DMS79 (cell line): ENCODE measurements around the gene KLK7.
"Not testable (repeated sequence)": the region's sequence is repeated elsewhere in the genome, so short reads cannot be mapped to it uniquely, and the experiment has no call there.

Experiments
- DNase-seq: peaks from one replicate; lab custom pipeline; 2025; lab: John Stamatoyannopoulos, UW

The KLK7 gene

DNA sequence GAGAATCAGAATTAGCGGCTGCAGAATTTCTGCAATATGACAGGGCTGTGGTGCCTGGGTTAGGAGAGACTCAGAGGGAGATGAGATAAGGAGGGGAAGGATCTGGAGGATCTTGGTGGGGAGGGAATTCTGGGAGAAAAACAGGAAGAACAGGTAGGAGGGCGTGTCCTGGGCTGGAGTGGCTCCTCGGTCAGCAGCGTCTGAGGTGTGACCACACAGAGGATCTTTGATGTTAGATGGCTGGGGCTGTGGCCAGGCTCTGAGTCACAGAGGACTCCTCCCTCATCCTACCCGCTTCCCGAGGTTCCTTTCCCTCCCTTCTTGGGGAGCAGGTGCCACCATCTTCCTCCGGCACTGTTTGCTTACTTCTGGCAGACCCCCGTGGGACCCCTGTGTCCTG is 8.0 kb downstream of the KLK7 start:
- no peak for DNase-seq

DNA sequence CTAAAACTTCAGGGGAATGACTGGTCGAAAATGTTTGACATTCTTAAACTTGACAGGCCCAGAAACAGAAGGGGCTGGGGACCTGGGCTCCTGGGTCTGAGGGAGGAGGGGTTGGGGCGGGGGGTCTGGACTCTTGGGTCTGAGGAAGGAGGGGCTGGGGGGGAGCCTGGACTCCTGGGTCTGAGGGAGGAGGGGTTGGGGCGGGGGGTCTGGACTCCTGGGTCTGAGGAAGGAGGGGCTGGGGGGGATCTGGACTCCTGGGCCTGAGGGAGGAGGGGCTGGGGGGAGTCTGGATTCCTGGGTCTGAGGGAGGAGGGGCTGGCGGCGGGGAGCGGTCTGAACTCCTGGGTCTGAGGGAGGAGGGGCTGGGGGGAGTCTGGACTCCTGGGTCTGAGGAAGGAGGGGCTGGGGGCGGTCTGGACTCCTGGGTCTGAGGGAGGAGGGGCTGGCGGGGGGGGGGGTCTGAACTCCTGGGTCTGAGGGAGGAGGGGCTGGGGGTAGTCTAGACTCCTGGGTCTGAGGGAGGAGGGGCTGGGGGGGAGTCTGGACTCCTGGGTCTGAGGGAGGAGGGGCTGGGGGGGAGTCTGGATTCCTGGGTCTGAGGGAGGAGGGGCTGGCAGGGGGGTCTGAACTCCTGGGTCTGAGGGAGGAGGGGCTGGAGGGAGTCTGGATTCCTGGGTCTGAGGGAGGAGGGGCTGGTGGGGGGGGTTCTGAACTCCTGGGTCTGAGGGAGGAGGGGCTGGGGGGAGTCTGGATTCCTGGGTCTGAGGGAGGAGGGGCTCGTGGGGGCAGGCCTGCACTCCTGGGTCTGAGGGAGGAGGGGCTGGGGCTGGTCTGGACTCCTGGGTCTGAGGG is 8.8 kb downstream of the KLK7 start:
- DNase-seq: no peak

DNA sequence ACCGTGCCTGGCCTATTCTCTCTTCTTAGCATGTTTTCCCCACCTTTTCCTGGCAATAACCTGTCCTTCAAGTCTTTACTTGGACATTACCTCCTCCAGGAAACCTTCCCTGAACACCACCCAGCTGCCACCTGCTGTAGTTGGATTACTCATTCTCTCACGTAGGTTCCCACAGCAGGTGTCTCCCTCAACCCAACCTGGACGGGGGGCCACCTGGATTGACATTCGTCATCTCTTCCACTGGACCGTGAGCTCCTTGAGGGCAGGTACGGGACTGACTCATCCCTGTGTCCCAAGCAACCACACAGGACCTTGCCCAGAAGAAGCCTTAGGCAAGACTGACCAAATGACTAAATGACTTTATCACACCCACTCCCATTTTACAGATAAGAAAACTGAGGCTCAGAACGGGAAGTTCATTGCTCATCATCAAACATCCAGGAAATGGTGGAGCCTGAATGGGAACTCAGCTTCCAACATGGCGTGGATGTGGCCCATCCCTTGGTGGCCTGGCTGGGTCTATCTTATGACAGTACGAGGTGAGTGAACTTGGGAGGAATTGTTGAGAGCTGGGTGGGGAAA is 10.8 kb downstream of the KLK7 start:
- DNase-seq: no peak

DNA sequence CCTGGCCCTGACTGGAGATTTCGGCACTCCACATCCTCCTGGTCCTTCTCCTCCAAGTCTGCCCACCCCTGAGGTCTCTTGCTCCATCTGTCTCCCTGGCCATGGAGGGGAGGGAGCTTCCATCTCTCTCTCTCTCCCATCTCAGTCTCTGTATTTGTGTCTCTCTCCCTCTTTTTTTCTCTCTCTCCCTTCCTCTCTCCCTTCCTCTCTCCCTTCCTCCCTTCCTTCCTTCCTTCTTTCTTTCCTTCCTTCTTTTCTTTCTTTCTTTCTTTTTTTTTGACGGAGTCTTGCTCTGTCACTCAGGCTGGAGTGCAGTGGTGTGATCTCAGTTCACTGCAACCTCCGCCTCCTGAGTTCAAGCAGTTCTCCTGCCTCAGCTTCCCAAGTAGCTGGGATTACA is 13.9 kb downstream of the KLK7 start:
- not testable (repeated sequence) for DNase-seq

DNA sequence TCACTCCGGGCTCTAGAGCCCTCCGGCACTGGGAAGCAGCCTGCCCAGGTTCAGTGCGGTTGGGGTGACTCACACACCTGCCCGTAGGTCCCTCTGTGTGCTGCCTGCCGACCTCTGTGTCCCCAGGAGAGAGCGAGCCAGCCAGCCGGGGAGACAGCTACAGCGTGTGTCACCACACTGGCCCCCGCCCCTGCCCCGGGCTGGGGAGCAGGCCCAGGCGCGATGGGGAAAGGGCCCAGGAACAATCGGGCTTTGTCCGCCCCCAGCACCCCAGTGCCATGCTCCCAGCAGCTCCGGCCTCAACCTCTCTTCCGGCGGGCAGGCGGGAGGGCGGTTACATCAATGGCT is 14.3 kb downstream of the KLK7 start, which contains the start of gene KLK6:
TSS of gene KLK6 (minus strand) at position 179 of the 348 bp plus-strand sequence. CDS start 1,487 bp downstream, outside the sequence.
- no peak for DNase-seq

DNA sequence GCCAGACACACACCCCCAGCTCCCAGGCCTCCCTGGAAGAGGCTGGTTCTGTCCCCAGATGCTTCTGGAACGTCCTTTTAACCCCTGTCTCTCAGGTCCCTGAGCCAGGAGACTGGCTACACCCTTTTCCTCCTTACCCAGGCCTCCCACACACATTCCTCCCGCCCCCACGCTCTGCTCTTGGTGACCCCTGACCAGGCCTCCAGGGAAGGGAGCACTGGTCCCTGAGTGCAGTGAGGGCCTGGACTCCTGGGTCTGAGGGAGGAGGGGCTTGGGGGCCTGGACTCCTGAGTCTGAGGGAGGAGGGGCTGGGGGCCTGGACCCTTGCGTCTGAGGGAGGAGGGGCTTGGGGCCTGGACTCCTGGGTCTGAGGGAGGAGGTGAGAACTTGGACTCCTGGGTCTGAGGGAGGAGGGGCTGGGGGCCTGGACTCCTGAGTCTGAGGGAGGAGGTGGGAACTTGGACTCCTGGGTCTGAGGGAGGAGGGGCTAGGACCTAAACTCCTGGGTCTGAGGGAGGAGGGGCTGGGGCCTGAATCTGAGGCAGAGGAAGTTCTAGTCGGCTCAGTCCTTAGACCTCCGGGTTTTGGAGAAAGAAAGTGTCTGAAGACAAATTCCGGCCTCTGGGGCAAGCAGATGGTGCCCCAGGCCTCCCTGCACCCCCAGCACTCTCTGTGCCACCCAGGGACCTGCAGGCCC is 14.9 kb downstream of the KLK7 start:
- no peak for DNase-seq

DNA sequence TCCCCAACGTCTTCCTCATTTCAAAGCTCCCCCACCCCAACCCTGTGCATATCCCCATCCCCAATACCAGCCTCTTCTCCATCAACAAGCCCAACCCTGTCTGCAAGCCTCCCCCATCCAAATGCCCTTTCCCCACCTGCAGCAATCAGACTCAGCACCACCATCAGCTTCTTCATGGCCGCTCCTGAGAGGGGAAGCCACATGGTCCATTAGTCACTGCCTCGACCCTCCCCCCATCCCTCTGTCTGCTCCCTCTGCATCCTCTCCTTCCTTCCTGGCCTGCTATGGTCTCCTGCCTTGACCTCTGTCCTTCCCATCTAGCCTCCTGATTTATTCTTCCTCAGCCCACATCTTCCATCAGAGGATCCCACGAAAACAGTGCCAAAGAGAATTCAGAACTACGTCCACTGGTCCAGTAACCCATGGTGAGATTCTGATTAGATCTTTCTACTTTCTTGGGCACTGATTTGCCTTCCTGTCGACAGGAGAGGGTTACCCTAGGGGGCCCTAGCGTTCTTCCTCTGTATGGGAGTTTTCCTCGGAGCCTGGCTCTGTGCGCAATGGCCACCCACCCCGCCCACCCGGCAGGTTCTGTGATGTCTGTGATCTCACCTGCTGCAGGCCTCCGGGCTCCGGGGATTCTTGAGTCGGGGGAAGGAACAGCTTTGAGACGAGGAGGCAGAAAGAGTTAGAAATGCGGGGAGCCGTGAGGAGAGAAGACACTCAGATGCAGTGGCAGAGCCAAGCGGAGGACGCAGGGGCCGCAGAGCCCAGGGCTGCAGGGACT is 15.6 kb downstream of the KLK7 start:
- no peak for DNase-seq

DNA sequence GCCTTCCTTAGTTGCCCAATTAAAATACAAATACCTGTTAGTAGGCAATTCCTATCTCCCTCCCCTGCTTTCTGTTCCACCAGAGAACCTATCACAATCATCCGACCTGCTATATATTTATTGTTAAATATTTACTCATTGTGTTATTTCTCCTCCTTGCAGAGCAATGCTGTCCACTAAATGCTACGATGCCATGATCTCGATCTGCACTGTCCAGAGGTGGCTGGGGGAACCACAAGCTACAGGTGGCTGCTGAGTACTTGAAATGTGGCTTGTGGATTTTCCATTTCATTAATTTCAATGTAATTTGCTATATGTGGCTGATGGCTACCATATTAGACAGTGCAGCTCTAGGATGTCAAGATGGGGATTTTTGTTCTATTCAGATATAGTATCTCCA is 19.5 kb downstream of the KLK7 start:
- DNase-seq: no peak

DNA sequence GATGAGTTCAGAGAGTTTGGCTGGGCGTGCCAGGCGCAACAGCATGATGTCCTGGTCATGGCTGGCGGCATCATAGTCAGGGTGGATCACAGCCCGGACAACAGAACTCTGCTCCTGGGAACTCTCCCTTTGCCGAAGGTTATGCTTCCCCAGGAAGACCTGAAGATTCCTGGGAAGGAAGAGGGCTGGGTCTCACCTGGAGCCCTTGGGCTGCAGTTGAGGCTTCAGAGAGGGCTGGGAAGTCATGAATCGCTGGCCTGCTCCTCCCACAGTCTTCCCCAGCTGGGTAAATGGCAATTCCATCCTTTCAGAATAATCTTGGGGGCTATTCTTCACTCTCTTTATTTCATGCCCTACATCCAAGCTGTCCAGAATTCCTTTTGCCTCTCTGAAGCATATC is 20.3 kb downstream of the KLK7 start:
- DNase-seq: no peak

DNA sequence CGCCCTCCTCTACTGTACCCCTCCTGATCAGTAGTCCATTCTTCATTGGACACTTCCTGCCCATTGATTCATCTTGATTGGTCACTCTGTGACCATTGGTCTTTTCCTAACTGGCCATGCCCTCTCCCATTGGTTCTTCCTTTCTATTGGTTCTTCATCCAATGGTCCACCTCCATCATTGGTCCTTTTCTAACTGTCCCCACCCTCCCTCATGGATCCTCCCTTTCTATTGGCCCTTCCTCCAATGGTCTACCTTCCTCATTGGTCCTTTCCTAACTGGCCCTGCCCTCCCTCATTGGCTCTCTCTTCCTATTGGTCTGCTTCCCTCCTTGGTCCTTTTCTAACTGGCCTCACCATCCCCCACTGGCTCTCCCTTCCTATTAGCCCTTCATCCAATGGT is 21.5 kb downstream of the KLK7 start:
- DNase-seq: no peak

DNA sequence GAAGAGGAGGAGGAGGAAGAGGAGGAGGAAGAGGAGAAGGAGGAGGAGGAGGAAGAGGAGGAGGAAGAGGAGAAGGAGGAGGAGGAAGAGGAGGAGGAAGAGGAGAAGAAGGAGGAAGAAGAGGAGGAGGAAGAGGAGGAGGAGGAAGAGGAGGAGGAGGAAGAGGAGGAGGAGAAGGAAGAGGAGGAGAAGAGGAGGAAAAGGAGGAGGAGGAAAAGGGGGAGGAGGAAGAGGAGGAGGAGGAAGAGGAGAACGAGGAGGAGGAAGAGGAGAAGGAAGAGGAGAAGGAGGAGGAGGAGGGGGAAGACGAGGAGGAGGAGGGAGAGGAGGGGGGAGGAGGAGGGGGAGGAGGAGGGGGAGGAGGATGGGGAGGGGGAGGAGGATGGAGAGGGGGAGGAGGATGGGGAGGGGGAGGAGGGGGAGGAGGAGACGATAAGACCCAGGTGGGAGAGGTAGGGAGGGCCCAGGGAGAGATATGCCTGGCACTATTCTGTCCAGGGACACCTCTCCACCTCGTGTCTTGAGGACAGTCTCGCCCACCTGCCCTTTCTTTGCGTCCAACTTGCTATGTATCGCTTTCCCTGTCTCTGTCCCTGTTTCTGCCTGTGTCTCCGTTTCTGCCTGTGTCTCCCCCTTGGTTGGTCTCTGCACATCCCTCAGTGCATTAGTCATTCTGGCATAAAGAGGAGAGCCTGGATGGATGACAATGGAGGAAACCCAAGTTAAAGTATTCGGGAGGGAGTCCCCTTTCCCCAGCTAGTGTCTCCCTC is 23.8 kb downstream of the KLK7 start:
- no peak for DNase-seq

DNA sequence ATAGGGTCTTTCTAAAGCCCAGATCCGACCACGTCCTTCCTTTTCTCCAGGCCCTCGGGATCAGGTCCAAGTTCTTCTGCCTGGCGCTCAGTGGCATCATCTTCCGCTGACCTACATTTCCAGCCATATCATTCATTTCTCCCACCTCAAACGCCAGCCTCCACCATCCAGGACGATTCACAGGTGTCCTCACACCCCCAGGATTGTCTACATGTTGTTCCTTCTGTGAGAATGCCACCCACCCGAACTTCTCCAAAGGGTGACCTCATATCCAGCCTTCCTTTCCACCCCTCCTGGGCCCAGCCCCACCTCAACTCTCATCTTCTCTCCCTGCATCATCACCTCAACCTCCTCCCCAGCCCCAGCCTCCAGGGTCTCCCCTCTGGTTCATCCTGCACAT is 26.1 kb downstream of the KLK7 start:
- no peak for DNase-seq

DNA sequence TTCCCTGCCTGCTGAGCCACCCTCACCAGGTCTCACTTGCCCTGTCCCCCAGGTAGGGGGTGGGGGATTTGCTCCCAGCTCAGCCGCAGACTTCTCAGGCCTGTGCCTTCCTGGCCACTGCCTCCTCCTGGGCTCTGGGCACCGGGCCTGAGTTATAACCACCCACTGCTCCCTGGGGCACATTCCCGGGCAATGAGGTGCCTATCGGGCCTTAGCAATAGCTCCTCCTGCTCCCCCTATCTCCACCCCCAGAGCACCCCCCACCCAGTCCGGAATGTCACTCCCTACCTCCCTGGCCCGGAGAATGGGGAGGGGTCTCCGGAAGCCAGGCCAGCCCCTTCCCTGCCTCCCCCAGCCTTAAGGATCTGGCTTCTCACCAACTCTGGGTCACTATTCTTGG is 30.8 kb downstream of the KLK7 start, which contains the start of gene KLK5:
TSS of gene KLK5 (minus strand) at position 129 of the 400 bp plus-strand sequence. CDS start 381 bp downstream, outside the sequence.
- DNase-seq: no peak

DNA sequence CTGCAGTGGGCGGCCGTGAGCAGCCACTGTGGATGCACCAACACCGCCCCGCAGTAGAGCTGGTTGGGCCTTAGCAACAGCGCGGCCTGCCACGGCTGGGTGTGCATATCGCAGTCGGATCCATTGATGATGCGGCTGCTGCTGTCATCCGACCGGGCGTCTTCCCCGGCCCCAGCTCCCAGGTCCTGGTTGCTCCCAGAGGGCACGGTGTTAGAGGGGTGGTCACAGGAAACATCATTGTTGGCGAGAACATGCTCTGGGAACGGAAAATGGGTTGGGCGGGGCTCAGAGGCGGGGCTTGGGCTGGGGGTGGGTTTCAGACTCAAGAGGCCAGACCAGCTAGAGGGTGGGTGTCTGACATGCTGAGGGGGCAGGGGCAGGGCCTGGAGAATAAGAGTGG is 33.9 kb downstream of the KLK7 start:
- DNase-seq: no peak

DNA sequence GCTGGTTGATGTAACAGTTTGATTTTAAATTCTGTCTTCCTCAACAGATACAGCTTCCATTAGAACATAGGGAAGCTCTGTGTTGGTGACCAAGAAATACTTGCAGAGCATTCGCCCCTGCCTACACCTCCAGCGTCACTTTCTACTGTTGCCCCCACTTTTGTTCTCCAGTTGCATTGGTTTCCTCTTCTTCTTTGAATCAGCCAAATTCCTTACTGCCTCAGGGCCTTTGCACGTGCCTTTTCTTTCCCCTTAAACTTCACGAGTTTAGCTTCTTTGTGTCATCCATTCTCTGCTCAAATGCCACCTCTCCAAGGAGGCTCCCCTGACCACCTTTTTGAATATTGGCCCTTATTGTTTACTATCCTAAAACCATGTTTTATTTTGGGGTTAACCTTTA is 36.6 kb downstream of the KLK7 start:
- DNase-seq: no peak

DNA sequence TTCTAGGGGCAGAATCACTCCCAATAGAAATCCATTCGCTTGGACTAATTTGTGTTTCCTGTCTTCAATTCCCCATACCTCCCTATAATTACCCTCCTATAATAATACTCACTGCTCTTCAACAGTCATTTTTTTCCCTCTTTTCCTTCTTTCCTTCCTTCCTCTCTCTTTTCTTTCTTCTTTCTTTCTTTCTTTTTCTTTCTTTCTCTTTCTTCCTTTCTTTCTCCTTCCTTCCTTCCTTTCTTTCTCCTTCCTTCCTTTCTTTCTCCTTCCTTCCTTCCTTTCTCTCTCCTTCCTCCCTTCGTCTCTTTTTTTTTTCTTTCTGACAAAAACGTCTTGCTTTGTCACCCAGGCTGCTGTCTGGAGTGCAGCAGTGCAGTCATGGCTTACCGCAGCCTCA is 38.9 kb downstream of the KLK7 start:
- no peak for DNase-seq

DNA sequence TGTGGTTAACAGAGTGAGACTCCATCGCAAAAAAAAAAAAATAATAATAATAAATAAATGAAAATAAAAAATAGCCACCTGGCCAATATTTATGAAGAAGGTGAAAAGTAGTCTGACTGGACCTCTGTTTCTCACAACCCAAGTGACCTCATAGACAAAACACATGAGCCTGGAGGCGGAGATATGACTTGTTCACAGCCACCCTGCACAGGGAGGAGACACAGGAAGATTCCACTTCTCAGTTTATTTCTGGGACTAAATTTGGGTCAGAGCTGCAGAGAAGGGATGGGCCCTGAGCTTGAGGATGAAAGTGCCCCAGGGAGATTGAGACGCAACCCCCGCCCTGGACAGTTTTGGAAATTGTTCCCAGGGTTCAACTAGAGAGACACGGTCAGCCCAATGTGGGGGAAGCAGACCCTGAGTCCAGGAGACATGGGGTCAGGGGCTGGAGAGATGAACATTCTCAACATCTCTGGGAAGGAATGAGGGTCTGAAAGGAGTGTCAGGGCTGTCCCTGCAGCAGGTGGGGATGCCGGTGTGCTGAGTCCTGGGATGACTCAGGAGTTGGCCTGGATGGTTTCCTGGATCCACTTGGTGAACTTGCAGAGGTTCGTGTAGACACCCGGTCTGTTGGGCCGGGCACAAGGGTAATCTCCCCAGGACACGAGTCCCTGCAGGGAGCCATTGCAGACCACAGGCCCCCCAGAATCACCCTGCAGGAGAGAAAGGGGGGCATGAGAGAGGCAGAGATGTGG is 40.5 kb downstream of the KLK7 start:
- DNase-seq: no peak

DNA sequence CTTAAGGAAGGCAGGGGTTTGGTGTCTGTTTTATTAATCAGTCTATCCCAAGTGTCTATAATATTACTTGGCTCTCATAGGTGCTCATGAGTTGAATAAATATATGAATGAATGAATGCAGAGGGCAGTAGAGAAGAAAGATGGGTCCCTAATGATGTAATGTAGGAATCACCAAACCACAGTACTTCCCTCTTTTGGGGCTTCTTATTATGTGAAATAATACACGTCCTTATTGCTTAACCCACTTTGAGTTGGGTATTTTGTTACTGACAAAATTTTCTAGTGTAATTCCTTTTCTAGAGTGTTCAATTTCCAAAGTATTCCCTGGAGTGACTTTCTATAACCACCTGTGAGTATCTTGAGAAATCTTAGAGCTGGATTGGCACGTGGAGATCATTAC is 44.1 kb downstream of the KLK7 start:
- no peak for DNase-seq

DNA sequence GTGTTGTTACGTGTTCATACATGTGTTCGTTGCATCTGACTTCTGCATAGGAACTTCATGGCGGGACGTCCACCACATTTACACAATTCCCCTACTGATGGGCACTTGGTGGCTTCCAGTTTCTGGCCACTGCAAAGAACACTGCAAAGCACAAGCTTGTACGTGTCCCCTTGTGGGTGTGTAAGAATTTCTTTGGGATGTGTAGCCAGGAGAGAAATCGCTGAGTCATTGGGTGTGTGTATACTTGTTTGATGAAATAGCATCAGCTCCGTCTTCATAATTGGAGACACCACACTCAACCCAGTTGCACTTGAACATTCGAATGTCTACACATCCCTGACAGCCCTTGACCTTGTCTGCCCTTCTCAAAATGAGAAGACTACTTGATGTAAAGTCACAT is 50.1 kb downstream of the KLK7 start:
- no peak for DNase-seq

DNA sequence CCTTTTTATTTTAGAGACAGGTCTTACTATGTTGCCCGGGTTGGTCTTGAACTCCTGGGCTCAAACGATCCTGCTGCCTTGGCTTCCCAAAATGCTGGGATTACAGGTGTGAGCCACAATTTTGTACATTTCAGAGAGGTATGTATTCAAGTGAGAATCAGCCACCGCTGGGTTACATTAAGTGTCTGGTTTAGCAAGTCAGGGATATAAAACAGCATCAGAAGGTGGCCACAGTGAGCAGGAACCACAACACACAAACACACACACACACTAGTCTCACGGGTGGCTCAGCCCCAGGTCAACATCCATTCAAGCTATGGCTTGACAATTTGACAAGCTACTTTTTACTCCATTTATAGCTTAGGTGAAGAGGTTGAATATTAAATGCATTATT is 51.0 kb downstream of the KLK7 start:
- DNase-seq: no peak
